A549 treated with DMSO at 1 μM for 4 hours (cell line): ENCODE results near the gene SEMA6C. TPM values are rescaled to one million over a fixed set of nuclear protein-coding genes. Genes with fewer than 3 reads are reported as not detected.

Source experiments
- total RNA-seq: library from RNA; stranded (reverse); fragments of 200-300 nt; extraction: Qiagen RNA extraction; gene quantifications from 5 replicates; pipeline ENCODE4 v1.2.3, GENCODE V29; 2022; ENCODE audit warnings: low read depth

SEMA6C gene, protein sequence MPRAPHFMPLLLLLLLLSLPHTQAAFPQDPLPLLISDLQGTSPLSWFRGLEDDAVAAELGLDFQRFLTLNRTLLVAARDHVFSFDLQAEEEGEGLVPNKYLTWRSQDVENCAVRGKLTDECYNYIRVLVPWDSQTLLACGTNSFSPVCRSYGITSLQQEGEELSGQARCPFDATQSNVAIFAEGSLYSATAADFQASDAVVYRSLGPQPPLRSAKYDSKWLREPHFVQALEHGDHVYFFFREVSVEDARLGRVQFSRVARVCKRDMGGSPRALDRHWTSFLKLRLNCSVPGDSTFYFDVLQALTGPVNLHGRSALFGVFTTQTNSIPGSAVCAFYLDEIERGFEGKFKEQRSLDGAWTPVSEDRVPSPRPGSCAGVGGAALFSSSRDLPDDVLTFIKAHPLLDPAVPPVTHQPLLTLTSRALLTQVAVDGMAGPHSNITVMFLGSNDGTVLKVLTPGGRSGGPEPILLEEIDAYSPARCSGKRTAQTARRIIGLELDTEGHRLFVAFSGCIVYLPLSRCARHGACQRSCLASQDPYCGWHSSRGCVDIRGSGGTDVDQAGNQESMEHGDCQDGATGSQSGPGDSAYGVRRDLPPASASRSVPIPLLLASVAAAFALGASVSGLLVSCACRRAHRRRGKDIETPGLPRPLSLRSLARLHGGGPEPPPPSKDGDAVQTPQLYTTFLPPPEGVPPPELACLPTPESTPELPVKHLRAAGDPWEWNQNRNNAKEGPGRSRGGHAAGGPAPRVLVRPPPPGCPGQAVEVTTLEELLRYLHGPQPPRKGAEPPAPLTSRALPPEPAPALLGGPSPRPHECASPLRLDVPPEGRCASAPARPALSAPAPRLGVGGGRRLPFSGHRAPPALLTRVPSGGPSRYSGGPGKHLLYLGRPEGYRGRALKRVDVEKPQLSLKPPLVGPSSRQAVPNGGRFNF
- total RNA-seq: 0.72 to 2.0 TPM (median 1.4 TPM) in 5 replicates

GRCh38 chr1:151146412-151147131 lies at the start of gene SEMA6C:
Gene SEMA6C (minus strand): TSS chr1:151146631. CDS start chr1:151142621, 4,010 bp downstream.

DNA sequence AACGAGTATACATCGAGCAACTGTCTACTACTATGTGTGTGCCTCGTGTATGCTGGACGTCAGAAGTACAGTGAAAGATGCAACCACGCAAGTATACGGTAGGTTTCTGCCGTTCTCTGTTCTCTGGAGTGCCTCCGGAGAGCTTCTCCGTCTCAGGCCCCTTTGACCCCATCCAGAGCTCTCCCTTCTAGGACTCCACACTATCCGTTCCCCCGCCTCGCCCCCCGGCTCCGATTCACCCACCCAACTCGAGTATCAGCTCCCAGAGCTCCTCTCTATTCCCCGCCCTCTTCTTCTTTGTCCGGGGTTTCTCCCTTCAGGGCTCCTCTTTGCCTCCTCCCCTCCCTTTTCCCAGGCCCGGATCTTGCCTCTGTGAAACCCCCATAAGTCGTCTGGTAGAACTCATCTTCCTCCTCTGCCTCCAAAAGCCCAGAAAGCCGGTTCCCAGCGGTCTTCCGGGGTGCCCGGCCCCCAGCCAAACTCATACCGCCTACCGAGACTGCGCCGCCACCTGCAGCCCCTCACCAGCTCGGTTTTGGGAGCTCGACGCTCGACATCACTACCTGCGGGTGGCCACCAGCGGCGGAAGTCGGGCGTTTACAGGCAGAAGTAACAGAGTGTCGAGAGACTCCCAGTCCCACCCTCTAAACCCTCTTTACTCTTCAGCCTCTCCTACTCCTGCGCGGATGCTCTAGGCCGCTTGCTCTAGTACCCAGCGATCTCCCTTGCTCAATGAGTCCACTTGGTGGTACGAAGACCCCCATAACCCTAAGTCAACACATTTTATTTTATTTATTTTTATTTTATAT lies 43.4 kb upstream of the SEMA6C start, which contains the start of gene VPS72:
Gene VPS72 (minus strand): TSS at position 561 of the 809 bp plus-strand sequence. CDS start 76 bp downstream, at position 485.

DNA sequence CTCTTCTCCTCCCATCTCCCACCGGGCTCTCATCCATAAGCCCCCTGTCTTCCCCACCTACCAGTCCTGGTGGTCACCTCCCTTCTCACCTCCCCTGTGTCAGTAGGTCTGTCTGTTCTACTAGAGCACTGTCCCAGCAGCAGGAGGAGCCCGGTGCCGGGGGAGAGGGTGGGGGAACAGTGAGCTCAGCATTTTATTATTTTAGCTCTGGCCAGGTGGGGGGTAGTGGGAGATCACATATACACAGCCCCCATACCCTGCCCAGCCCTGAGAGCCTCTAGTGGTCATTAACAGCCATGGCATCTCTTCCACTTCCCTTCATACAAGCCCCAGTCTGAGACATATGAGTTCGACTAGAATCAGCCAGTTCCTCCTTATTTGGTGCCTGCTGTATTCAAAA lies 29.4 kb upstream of the SEMA6C start, which contains the start of gene TMOD4:
Gene TMOD4 (minus strand): TSS at position 119 of the 400 bp plus-strand sequence. CDS start 1,106 bp downstream, outside the sequence.

DNA sequence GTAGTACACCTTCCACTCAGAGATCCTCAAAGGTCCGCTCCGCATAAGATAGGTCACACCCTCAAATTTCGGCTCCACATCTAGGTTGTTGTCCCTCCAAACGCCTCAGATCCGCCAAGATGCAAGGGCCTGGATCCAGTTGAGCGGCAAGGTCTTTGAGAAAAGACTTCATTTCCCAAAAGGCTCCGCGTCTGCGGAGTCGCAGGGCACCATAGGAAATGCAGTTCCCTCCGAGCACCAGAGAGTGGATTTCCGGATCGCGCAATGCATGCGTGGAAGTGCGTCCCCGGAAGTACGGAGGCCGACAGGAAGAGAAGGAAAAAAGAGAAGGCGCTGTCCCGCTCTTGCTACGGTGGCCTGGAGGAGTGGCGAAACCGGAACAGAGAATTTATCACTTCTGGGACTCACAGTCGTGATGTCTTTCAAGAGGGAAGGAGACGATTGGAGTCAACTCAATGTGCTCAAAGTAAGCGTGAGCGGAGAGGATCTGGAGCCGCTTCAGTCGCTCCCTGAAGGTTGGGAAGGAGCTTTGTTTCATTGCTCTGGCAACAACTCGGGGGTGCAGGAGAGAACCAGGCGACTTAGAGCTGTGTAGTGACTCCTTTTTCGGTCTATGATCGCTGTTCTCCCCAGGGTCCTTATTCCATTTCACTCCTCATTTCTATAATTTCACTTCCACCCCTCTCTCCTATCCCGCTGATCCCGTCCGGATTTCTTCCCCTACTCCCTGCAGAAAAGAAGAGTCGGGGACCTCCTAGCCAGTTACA lies 19.5 kb upstream of the SEMA6C start, which contains the start of the genes LYSMD1 and SCNM1:
Gene LYSMD1 (minus strand): TSS at position 165 of the 767 bp plus-strand sequence. CDS start 644 bp downstream, outside the sequence.
Gene SCNM1 (plus strand): TSS at position 407 of the 767 bp plus-strand sequence. CDS start 9 bp downstream, at position 416.

GRCh38 chr1:151156515-151156819 lies 10.0 kb upstream of the SEMA6C start, which contains the start of gene TNFAIP8L2:
Gene TNFAIP8L2 (plus strand): TSS chr1:151156649. CDS start chr1:151158698, 2,049 bp downstream.

Other genes starting within 250 kb of the SEMA6C start
- gene SETDB1, start 220.3 kb downstream of the SEMA6C start, total RNA-seq: 21.0 to 27.0 TPM (median 24.8 TPM) in 5 replicates
- 253 to 265 TPM (median 263 TPM) in 5 replicates for gene CERS2, start 171.8 kb downstream of the SEMA6C start, total RNA-seq
- 0.57 to 1.0 TPM (median 0.67 TPM) in 5 replicates for gene ANXA9, start 164.3 kb downstream of the SEMA6C start, total RNA-seq
- 2.1 to 3.9 TPM (median 3.1 TPM) in 5 replicates for gene MINDY1, start 139.7 kb downstream of the SEMA6C start, total RNA-seq
- 12.7 to 17.8 TPM (median 15.1 TPM) in 5 replicates for gene PRUNE1, start 138.2 kb downstream of the SEMA6C start, total RNA-seq
- 0.08 to 0.18 TPM (median 0.11 TPM) in 4 of 5 replicates, not detected in the other for gene BNIPL, start 110.0 kb downstream of the SEMA6C start, total RNA-seq
- 6.4 to 7.6 TPM (median 7.1 TPM) in 5 replicates for gene C1orf56, start 98.9 kb downstream of the SEMA6C start, total RNA-seq
- 72.0 to 83.5 TPM (median 79.6 TPM) in 5 replicates for gene CDC42SE1, start 87.0 kb downstream of the SEMA6C start, total RNA-seq
- 15.9 to 20.3 TPM (median 18.8 TPM) in 5 replicates for gene MLLT11, start 86.2 kb downstream of the SEMA6C start, total RNA-seq
- 2.3 to 4.7 TPM (median 3.7 TPM) in 5 replicates for gene GABPB2, start 75.9 kb downstream of the SEMA6C start, total RNA-seq
- gene TNFAIP8L2, start 10.0 kb upstream of the SEMA6C start, total RNA-seq: not detected in 5 replicates
- gene LYSMD1, start 19.3 kb upstream of the SEMA6C start, total RNA-seq: 5.2 to 7.2 TPM (median 6.5 TPM) in 5 replicates
- 41.8 to 46.9 TPM (median 46.7 TPM) in 5 replicates for gene SCNM1, start 19.5 kb upstream of the SEMA6C start, total RNA-seq
- gene TMOD4, start 29.4 kb upstream of the SEMA6C start, total RNA-seq: 0.25 to 0.44 TPM (median 0.33 TPM) in 4 of 5 replicates, not detected in the other
- gene VPS72, start 43.6 kb upstream of the SEMA6C start, total RNA-seq: 44.2 to 71.7 TPM (median 45.2 TPM) in 5 replicates
- 43.6 to 69.2 TPM (median 48.2 TPM) in 5 replicates for gene PIP5K1A, start 51.9 kb upstream of the SEMA6C start, total RNA-seq
- gene PSMD4, start 108.1 kb upstream of the SEMA6C start, total RNA-seq: 173 to 200 TPM (median 195 TPM) in 5 replicates
- 14.3 to 17.0 TPM (median 14.8 TPM) in 5 replicates for gene ZNF687, start 135.7 kb upstream of the SEMA6C start, total RNA-seq
- gene PI4KB, start 180.8 kb upstream of the SEMA6C start, total RNA-seq: 25.1 to 32.4 TPM (median 30.0 TPM) in 5 replicates
- 27.6 to 30.8 TPM (median 29.7 TPM) in 5 replicates for gene RFX5, start 200.6 kb upstream of the SEMA6C start, total RNA-seq
- gene SELENBP1, start 226.1 kb upstream of the SEMA6C start, total RNA-seq: 5.8 to 6.2 TPM (median 5.8 TPM) in 5 replicates